ENCODE measurements around the gene URB1.
"Not testable (repeated sequence)": the region's sequence is repeated elsewhere in the genome, so short reads cannot be mapped to it uniquely, and the experiment has no call there.

URB1 gene

GRCh38 chr21:32298148-32298559, 94.7 kb downstream of the URB1 start:
- DNase-seq (ENCODE audit: extremely low read depth in 1 of 2, low read depth in 1 of 2) = no peak

- DNase-seq (ENCODE audit: extremely low read depth in 1 of 2, low read depth in 1 of 2) = no peak
Observed at GRCh38 chr21:32297449-32297848, 95.4 kb downstream of the URB1 start.

GRCh38 chr21:32285476-32285875, 107.3 kb downstream of the URB1 start:
- DNase-seq (ENCODE audit: extremely low read depth in 1 of 2, low read depth in 1 of 2) = no peak

- DNase-seq (ENCODE audit: extremely low read depth in 1 of 2, low read depth in 1 of 2) = no peak
Observed at GRCh38 chr21:32282992-32283391, 109.8 kb downstream of the URB1 start.

GRCh38 chr21:32281531-32281930, 111.3 kb downstream of the URB1 start:
- DNase-seq (ENCODE audit: extremely low read depth in 1 of 2, low read depth in 1 of 2) = no peak

GRCh38 chr21:32279377-32279680, 113.5 kb downstream of the URB1 start:
- no peak for DNase-seq (ENCODE audit: extremely low read depth in 1 of 2, low read depth in 1 of 2)

- peak; percentile 97 for DNase-seq (ENCODE audit: extremely low read depth in 1 of 2, low read depth in 1 of 2)
Observed at GRCh38 chr21:32278518-32279376, 114.1 kb downstream of the URB1 start, which contains the start of gene MIS18A. MIS18A (minus strand) TSS chr21:32279049; CDS start chr21:32279014, 35 bp downstream.

GRCh38 chr21:32278103-32278502, 114.7 kb downstream of the URB1 start:
- DNase-seq (ENCODE audit: extremely low read depth in 1 of 2, low read depth in 1 of 2) = no peak

- DNase-seq (ENCODE audit: extremely low read depth in 1 of 2, low read depth in 1 of 2) = no peak
Observed at GRCh38 chr21:32276671-32277070, 116.1 kb downstream of the URB1 start.

GRCh38 chr21:32270748-32271147, 122.1 kb downstream of the URB1 start:
- DNase-seq (ENCODE audit: extremely low read depth in 1 of 2, low read depth in 1 of 2) = no peak

- not testable (repeated sequence) for DNase-seq (ENCODE audit: extremely low read depth in 1 of 2, low read depth in 1 of 2)
Observed at GRCh38 chr21:32265321-32265720, 127.5 kb downstream of the URB1 start.

GRCh38 chr21:32261929-32262328, 130.9 kb downstream of the URB1 start:
- no peak for DNase-seq (ENCODE audit: extremely low read depth in 1 of 2, low read depth in 1 of 2)
